Body of pancreas (tissue), 4 donors: Measurements from ENCODE around the gene RBM12.

Experiments
- CTCF ChIP-seq, 7 experiments: fragments of 450-650 bp in 4 of 7; fragments of 200-600 bp in 3 of 7; sonication (generic) in 3 of 7; IDR thresholded peaks; one replicate each; pipeline ENCODE4 v1.5.1; 2016 to 2019; ENCODE audit warnings: antibody characterized with exemption in 7 of 7
- POLR2A ChIP-seq, 3 donors: fragments of 450-650 bp; IDR thresholded peaks; one replicate each; pipeline ENCODE4 v1.6.1; 2016; ENCODE audit warnings: antibody characterized with exemption in 3 of 3, mild to moderate bottlenecking in 2 of 3

- no peak for TF ChIP-seq POLR2A (IDR thresholded peaks at IDR 0.05)
- TF ChIP-seq CTCF (IDR thresholded peaks at IDR 0.05) = no peak
Observed at GRCh38 chr20:35648836-35649235, 15.9 kb downstream of the RBM12 start.
